HG03469 (cell line): Measurements from ENCODE around the gene CAMSAP3.
"Not testable (repeated sequence)": the region's sequence is repeated elsewhere in the genome, so short reads cannot be mapped to it uniquely, and the experiment has no call there.

Experiments used
- ATAC-seq: cut with Tn5 transposase; IDR thresholded peaks from one replicate; pipeline ENCODE4 v1.9.1; 2021; ENCODE audit warnings: mild to moderate bottlenecking, moderate library complexity, moderate number of reproducible peaks; ENCODE audit not compliant: unreplicated experiment

Gene CAMSAP3

GRCh38 chr19:7570761-7571160 lies 24.9 kb upstream of the CAMSAP3 start:
- ATAC-seq, result no peak

- ATAC-seq, result no peak
Observed at GRCh38 chr19:7575434-7576040, 20.1 kb upstream of the CAMSAP3 start.

- ATAC-seq, result not testable (repeated sequence)
Observed at GRCh38 chr19:7577422-7577821, 18.2 kb upstream of the CAMSAP3 start.

- ATAC-seq, result no peak
Observed at GRCh38 chr19:7578127-7578526, 17.5 kb upstream of the CAMSAP3 start.

- ATAC-seq, result no peak
Observed at GRCh38 chr19:7579182-7579581, 16.5 kb upstream of the CAMSAP3 start.

- ATAC-seq, result no peak
Observed at GRCh38 chr19:7582446-7582845, 13.2 kb upstream of the CAMSAP3 start.

- no peak for ATAC-seq
Observed at GRCh38 chr19:7589822-7590221, 5.8 kb upstream of the CAMSAP3 start.

GRCh38 chr19:7590256-7590655 lies 5.4 kb upstream of the CAMSAP3 start:
- ATAC-seq, result no peak

- no peak for ATAC-seq
Observed at GRCh38 chr19:7596211-7596937, 711 bp downstream of the CAMSAP3 start.

- ATAC-seq, result no peak
Observed at GRCh38 chr19:7597689-7598088, 2.0 kb downstream of the CAMSAP3 start.

- no peak for ATAC-seq
Observed at GRCh38 chr19:7598180-7598579, 2.5 kb downstream of the CAMSAP3 start.

GRCh38 chr19:7600721-7601120 lies 5.1 kb downstream of the CAMSAP3 start:
- ATAC-seq, result no peak

- ATAC-seq, result no peak
Observed at GRCh38 chr19:7602240-7602934, 6.7 kb downstream of the CAMSAP3 start.

GRCh38 chr19:7602935-7603497 lies 7.4 kb downstream of the CAMSAP3 start:
- no peak for ATAC-seq

GRCh38 chr19:7603919-7604318 lies 8.3 kb downstream of the CAMSAP3 start:
- ATAC-seq, result no peak

- ATAC-seq, result no peak
Observed at GRCh38 chr19:7605490-7606222, 10.0 kb downstream of the CAMSAP3 start.

- no peak for ATAC-seq
Observed at GRCh38 chr19:7606289-7606688, 10.6 kb downstream of the CAMSAP3 start.

- ATAC-seq, result no peak
Observed at GRCh38 chr19:7607212-7607873, 11.7 kb downstream of the CAMSAP3 start.

- no peak for ATAC-seq
Observed at GRCh38 chr19:7607874-7608560, 12.4 kb downstream of the CAMSAP3 start.
